ENCODE data around the gene SERINC1.

SERINC1 gene

DNA sequence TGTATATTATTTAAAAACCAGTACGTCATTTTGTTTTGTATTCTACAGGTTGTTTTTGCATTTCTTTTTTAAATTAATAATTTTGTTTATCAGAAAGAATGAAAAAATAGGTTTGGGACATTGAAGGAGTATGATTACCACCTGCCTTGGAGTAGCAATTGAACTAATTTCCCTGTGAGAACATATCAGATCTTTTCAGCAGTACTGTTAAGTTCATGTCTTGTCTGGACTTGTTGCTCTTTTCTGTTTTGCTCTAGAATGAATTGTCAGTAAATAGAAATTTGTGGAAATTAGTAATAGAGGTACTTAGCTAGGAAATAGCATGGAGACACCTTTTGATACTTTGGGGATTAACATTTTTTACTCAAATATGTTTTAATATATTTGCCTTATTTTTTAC, 47.9 kb downstream of the SERINC1 start:
- Histone ChIP-seq H3K9me3 (ENCODE audit: control extremely low read depth in 1 of 5, control insufficient read depth in 4 of 5, insufficient read depth in 2 of 5, low read depth in 1 of 5, low read length in 4 of 5) (no peaks in the 10 kb centered on the region), H3K4me3 (ENCODE audit: control insufficient read depth in 1 of 7, extremely low read depth in 1 of 7, insufficient read depth in 4 of 7, low read depth in 2 of 7, low read length in 6 of 7) (no peak overlapping the region), H3K27ac (ENCODE audit: insufficient read depth in 1 of 2, low read depth in 1 of 2, low read length in 2 of 2, poor library complexity in 1 of 2, severe bottlenecking in 2 of 2) (no peak overlapping the region), H3K27me3 (replicated peaks in 2 of 5; ENCODE audit: control insufficient read depth in 4 of 5, insufficient read depth in 5 of 5, low read length in 4 of 5) (no peaks in the 10 kb centered on the region), H3K36me3 (ENCODE audit: control insufficient read depth in 4 of 4, insufficient read depth in 4 of 4, low read length in 3 of 4) (peaks cover 4 to 61% (median 22%) of the 10 kb centered on the region in 4 experiments), H3K4me1 (ENCODE audit: control extremely low read depth in 1 of 4, control insufficient read depth in 4 of 4, insufficient read depth in 4 of 4, low read length in 3 of 4) (no peaks in the 10 kb centered on the region)
- WGBS (ENCODE audit: insufficient coverage) = no CpG with 5 or more reads among the region's 1 CpG
- POLR2A ChIA-PET = no interaction called here
- CTCF ChIA-PET = no interaction called here
- no peak for DNase-seq

GRCh38 chr6:122422614-122423267, 48.9 kb downstream of the SERINC1 start:
- Histone ChIP-seq H3K4me3 (ENCODE audit: control insufficient read depth in 1 of 7, extremely low read depth in 1 of 7, insufficient read depth in 4 of 7, low read depth in 2 of 7, low read length in 6 of 7) (no peak overlapping the region), H3K4me1 (ENCODE audit: control extremely low read depth in 1 of 4, control insufficient read depth in 4 of 4, insufficient read depth in 4 of 4, low read length in 3 of 4) (no peaks in the 10 kb centered on the region), H3K27me3 (replicated peaks in 2 of 5; ENCODE audit: control insufficient read depth in 4 of 5, insufficient read depth in 5 of 5, low read length in 4 of 5) (no peaks in the 10 kb centered on the region), H3K9me3 (ENCODE audit: control extremely low read depth in 1 of 5, control insufficient read depth in 4 of 5, insufficient read depth in 2 of 5, low read depth in 1 of 5, low read length in 4 of 5) (no peaks in the 10 kb centered on the region), H3K36me3 (ENCODE audit: control insufficient read depth in 4 of 4, insufficient read depth in 4 of 4, low read length in 3 of 4) (peaks cover 4 to 69% (median 21%) of the 10 kb centered on the region in 4 experiments), H3K27ac (ENCODE audit: insufficient read depth in 1 of 2, low read depth in 1 of 2, low read length in 2 of 2, poor library complexity in 1 of 2, severe bottlenecking in 2 of 2) (no peak overlapping the region)
- ChIA-PET CTCF (interaction anchor here (1.5 kb wide), 1 partner anchor 13 kb away, joined by 3 read pairs; no protein-coding TSS in a partner anchor), POLR2A (no interaction called here)
- DNase-seq = no peak
- 100% methylated on average over 1 of the region's 1 CpG for WGBS (ENCODE audit: insufficient coverage)

GRCh38 chr6:122422003-122422402, 49.6 kb downstream of the SERINC1 start:
- peaks cover 4 to 72% (median 20%) of the 10 kb centered on the region in 4 experiments for H3K36me3 ChIP-seq (ENCODE audit: control insufficient read depth in 4 of 4, insufficient read depth in 4 of 4, low read length in 3 of 4)
- ChIA-PET POLR2A (no interaction called here), CTCF (interaction anchor here (0.9 to 1.5 kb wide), 2 partner anchors 14 to 18 kb away, joined by 3 read pairs; no protein-coding TSS in a partner anchor)
- H3K27ac ChIP-seq (ENCODE audit: insufficient read depth in 1 of 2, low read depth in 1 of 2, low read length in 2 of 2, poor library complexity in 1 of 2, severe bottlenecking in 2 of 2) = no peak overlapping the region
- no peaks in the 10 kb centered on the region for H3K27me3 ChIP-seq (replicated peaks in 2 of 5; ENCODE audit: control insufficient read depth in 4 of 5, insufficient read depth in 5 of 5, low read length in 4 of 5)
- H3K4me3 ChIP-seq (ENCODE audit: control insufficient read depth in 1 of 7, extremely low read depth in 1 of 7, insufficient read depth in 4 of 7, low read depth in 2 of 7, low read length in 6 of 7) = no peak overlapping the region
- WGBS (ENCODE audit: insufficient coverage) = 100% methylated on average over 1 of the region's 2 CpGs
- no peaks in the 10 kb centered on the region for H3K9me3 ChIP-seq (ENCODE audit: control extremely low read depth in 1 of 5, control insufficient read depth in 4 of 5, insufficient read depth in 2 of 5, low read depth in 1 of 5, low read length in 4 of 5)
- H3K4me1 ChIP-seq (ENCODE audit: control extremely low read depth in 1 of 4, control insufficient read depth in 4 of 4, insufficient read depth in 4 of 4, low read length in 3 of 4) = no peaks in the 10 kb centered on the region
- DNase-seq = no peak

GRCh38 chr6:122416825-122417224, 54.8 kb downstream of the SERINC1 start:
- DNase-seq = no peak
- WGBS (ENCODE audit: insufficient coverage) = no CpG with 5 or more reads among the region's 1 CpG
- Histone ChIP-seq H3K27me3 (replicated peaks in 2 of 5; ENCODE audit: control insufficient read depth in 4 of 5, insufficient read depth in 5 of 5, low read length in 4 of 5) (no peaks in the 10 kb centered on the region), H3K4me1 (ENCODE audit: control extremely low read depth in 1 of 4, control insufficient read depth in 4 of 4, insufficient read depth in 4 of 4, low read length in 3 of 4) (no peaks in the 10 kb centered on the region), H3K4me3 (ENCODE audit: control insufficient read depth in 1 of 7, extremely low read depth in 1 of 7, insufficient read depth in 4 of 7, low read depth in 2 of 7, low read length in 6 of 7) (no peak overlapping the region), H3K27ac (ENCODE audit: insufficient read depth in 1 of 2, low read depth in 1 of 2, low read length in 2 of 2, poor library complexity in 1 of 2, severe bottlenecking in 2 of 2) (no peak overlapping the region), H3K9me3 (ENCODE audit: control extremely low read depth in 1 of 5, control insufficient read depth in 4 of 5, insufficient read depth in 2 of 5, low read depth in 1 of 5, low read length in 4 of 5) (no peaks in the 10 kb centered on the region), H3K36me3 (ENCODE audit: control insufficient read depth in 4 of 4, insufficient read depth in 4 of 4, low read length in 3 of 4) (peaks cover 0 to 58% (median 18%) of the 10 kb centered on the region in 4 experiments)
- ChIA-PET POLR2A (no interaction called here), CTCF (interaction anchor here (1.1 to 1.5 kb wide), 3 partner anchors 8 to 32 kb away, joined by 3 to 5 read pairs (median 4); no protein-coding TSS in a partner anchor)

- CTCF ChIA-PET = interaction anchor here (0.7 kb wide), 1 partner anchor 77 kb away, joined by 3 read pairs; no protein-coding TSS in a partner anchor
Measured at GRCh38 chr6:122412001-122412400, 59.6 kb downstream of the SERINC1 start.

DNA sequence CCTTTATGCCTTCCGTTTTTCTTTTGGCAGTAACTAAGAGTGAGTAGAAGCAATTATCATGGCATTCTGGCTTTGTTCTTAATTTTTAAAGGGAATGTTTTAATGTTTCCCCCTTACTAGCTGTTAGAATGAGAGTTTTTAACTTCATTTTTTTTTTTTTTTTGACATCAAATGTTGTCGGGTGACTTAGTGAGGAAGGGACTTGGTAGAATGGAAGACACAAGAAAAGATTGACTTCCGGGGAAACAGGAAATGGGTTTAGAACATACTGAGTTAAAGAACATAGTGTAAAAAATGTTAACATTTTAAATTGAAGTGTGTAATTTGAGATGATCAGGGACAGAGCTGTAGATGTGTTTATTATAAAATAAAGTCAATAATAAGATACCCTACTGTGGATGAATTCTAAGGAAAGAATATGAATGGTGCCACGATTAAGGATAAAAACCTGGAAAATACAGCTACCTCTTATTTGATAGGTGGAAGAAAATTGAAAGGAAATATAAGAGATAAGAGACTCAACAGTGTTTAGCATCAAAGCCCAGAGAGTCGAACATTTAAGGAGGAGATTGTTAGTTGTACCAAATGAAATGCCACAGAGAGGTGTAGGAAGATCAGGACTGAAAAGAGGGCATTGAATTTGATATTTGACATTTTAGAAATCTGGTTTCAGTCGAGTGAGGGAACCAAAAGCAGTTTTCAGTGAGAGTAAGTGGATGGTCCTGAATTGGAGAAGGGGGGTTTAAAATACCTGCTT, 62.7 kb downstream of the SERINC1 start:
- no peak for DNase-seq
- 85% methylated on average over 5 of the region's 6 CpGs for WGBS (ENCODE audit: insufficient coverage)
- CTCF ChIA-PET = interaction anchor here (1.1 kb wide), 1 partner anchor 8 kb away, joined by 4 read pairs; no protein-coding TSS in a partner anchor

More at GRCh38 chr6:122412001-122412400, 59.6 kb downstream of the SERINC1 start:
- Histone ChIP-seq H3K27me3 (replicated peaks in 2 of 5; ENCODE audit: control insufficient read depth in 4 of 5, insufficient read depth in 5 of 5, low read length in 4 of 5) (no peaks in the 10 kb centered on the region), H3K4me1 (ENCODE audit: control extremely low read depth in 1 of 4, control insufficient read depth in 4 of 4, insufficient read depth in 4 of 4, low read length in 3 of 4) (no peaks in the 10 kb centered on the region), H3K4me3 (ENCODE audit: control insufficient read depth in 1 of 7, extremely low read depth in 1 of 7, insufficient read depth in 4 of 7, low read depth in 2 of 7, low read length in 6 of 7) (no peak overlapping the region), H3K9me3 (ENCODE audit: control extremely low read depth in 1 of 5, control insufficient read depth in 4 of 5, insufficient read depth in 2 of 5, low read depth in 1 of 5, low read length in 4 of 5) (peaks cover 0 to 2% (median 0%) of the 10 kb centered on the region in 5 experiments), H3K36me3 (ENCODE audit: control insufficient read depth in 4 of 4, insufficient read depth in 4 of 4, low read length in 3 of 4) (peaks cover 0 to 23% (median 13%) of the 10 kb centered on the region in 4 experiments), H3K27ac (ENCODE audit: insufficient read depth in 1 of 2, low read depth in 1 of 2, low read length in 2 of 2, poor library complexity in 1 of 2, severe bottlenecking in 2 of 2) (no peak overlapping the region)
- POLR2A ChIA-PET = interaction anchor here (1.0 kb wide), 1 partner anchor 14 kb away, joined by 4 read pairs; no protein-coding TSS in a partner anchor
- DNase-seq = no peak

DNA sequence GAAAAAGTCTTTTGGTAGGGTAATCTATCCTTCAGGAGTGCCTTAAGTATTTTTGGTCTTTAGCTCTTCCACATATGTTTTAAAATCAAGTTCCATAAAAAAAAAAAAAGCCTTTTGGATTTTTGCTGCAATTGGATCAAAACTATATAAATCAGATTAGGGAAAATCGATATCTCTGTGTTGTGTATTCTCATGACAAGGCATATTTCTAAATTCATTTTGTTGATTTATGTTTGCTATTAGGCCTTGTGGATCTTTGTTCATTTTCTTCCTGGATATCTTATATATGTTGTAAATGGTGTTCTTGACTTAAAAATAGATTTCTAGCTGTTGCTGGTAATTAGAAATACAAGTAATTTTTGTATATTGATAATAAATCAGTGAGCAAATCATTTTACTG, 63.4 kb downstream of the SERINC1 start:
- Histone ChIP-seq H3K27me3 (replicated peaks in 2 of 5; ENCODE audit: control insufficient read depth in 4 of 5, insufficient read depth in 5 of 5, low read length in 4 of 5) (no peaks in the 10 kb centered on the region), H3K4me3 (ENCODE audit: control insufficient read depth in 1 of 7, extremely low read depth in 1 of 7, insufficient read depth in 4 of 7, low read depth in 2 of 7, low read length in 6 of 7) (no peak overlapping the region), H3K36me3 (ENCODE audit: control insufficient read depth in 4 of 4, insufficient read depth in 4 of 4, low read length in 3 of 4) (peaks cover 2 to 7% (median 5%) of the 10 kb centered on the region in 4 experiments), H3K9me3 (ENCODE audit: control extremely low read depth in 1 of 5, control insufficient read depth in 4 of 5, insufficient read depth in 2 of 5, low read depth in 1 of 5, low read length in 4 of 5) (peaks cover 0 to 3% (median 0%) of the 10 kb centered on the region in 5 experiments), H3K4me1 (ENCODE audit: control extremely low read depth in 1 of 4, control insufficient read depth in 4 of 4, insufficient read depth in 4 of 4, low read length in 3 of 4) (peaks cover 0 to 3% (median 0%) of the 10 kb centered on the region in 4 experiments), H3K27ac (ENCODE audit: insufficient read depth in 1 of 2, low read depth in 1 of 2, low read length in 2 of 2, poor library complexity in 1 of 2, severe bottlenecking in 2 of 2) (no peak overlapping the region)
- CTCF ChIA-PET = interaction anchor here (1.1 kb wide), 1 partner anchor 9 kb away, joined by 4 read pairs; no protein-coding TSS in a partner anchor
- DNase-seq = no peak
- no CpG with 5 or more reads among the region's 1 CpG for WGBS (ENCODE audit: insufficient coverage)
- POLR2A ChIA-PET = no interaction called here

More for the DNA sequence above, 62.7 kb downstream of the SERINC1 start:
- POLR2A ChIA-PET = no interaction called here
- Histone ChIP-seq H3K4me1 (ENCODE audit: control extremely low read depth in 1 of 4, control insufficient read depth in 4 of 4, insufficient read depth in 4 of 4, low read length in 3 of 4) (peaks cover 0 to 2% (median 0%) of the 10 kb centered on the region in 4 experiments), H3K9me3 (ENCODE audit: control extremely low read depth in 1 of 5, control insufficient read depth in 4 of 5, insufficient read depth in 2 of 5, low read depth in 1 of 5, low read length in 4 of 5) (peaks cover 0 to 3% (median 0%) of the 10 kb centered on the region in 5 experiments), H3K27me3 (replicated peaks in 2 of 5; ENCODE audit: control insufficient read depth in 4 of 5, insufficient read depth in 5 of 5, low read length in 4 of 5) (no peaks in the 10 kb centered on the region), H3K36me3 (ENCODE audit: control insufficient read depth in 4 of 4, insufficient read depth in 4 of 4, low read length in 3 of 4) (peaks cover 2 to 11% (median 7%) of the 10 kb centered on the region in 4 experiments), H3K4me3 (ENCODE audit: control insufficient read depth in 1 of 7, extremely low read depth in 1 of 7, insufficient read depth in 4 of 7, low read depth in 2 of 7, low read length in 6 of 7) (no peak overlapping the region), H3K27ac (ENCODE audit: insufficient read depth in 1 of 2, low read depth in 1 of 2, low read length in 2 of 2, poor library complexity in 1 of 2, severe bottlenecking in 2 of 2) (no peak overlapping the region)

All from common myeloid progenitor, CD34-positive (primary cell).